Panc1 (cell line): ENCODE data around the gene TLE5. TPM values are rescaled to one million over a fixed set of nuclear protein-coding genes. Genes with fewer than 3 reads are reported as not detected.

Source experiments
- ATAC-seq: fragments of 200-7000 bp; cut with Tn5 transposase; 2 replicates; pipeline ENCODE4 v1.9.1; 2020; ENCODE audit warnings: mild to moderate bottlenecking, moderate library complexity
- BruUV-seq: library from RNA; stranded (reverse); fragments of 400-500 nt; replicated peaks from 2 replicates; lab custom pipeline; 2021; lab: Mats Ljungman, UMichigan
- CTCF ChIA-PET: fragments of 300-600 bp; sonication (Branson Sonifier 250); formaldehyde crosslinking; loops from one replicate; lab custom pipeline; 2022; ENCODE audit warnings: antibody characterized with exemption; lab: Charles Lee
- POLR2A ChIA-PET: fragments of 300-600 bp; sonication (Branson Sonifier 250); formaldehyde crosslinking; loops from one replicate; lab custom pipeline; 2022; ENCODE audit warnings: antibody characterized with exemption; lab: Charles Lee
- DNase-seq: peaks from one replicate; pipeline ENCODE4 v3.0.0-alpha.2; 2010; ENCODE audit warnings: low read depth, low spot score
- H3K27ac ChIP-seq: 2 replicates; pipeline ENCODE4 v1.5.1; 2011; ENCODE audit warnings: mild to moderate bottlenecking, low read length, inconsistent platforms
- H3K27me3 ChIP-seq: fragments of 200-500 bp; sonication (Bioruptor generic); 2 replicates; pipeline ENCODE4 v1.6.0; 2014; ENCODE audit warnings: low read length, inconsistent platforms; ENCODE audit not compliant: control insufficient read depth, insufficient read depth
- H3K36me3 ChIP-seq: fragments of 200-500 bp; sonication (Bioruptor generic); 2 replicates; pipeline ENCODE4 v1.5.1; 2014; ENCODE audit warnings: inconsistent platforms, mild to moderate bottlenecking, low read length, moderate library complexity; ENCODE audit not compliant: control insufficient read depth, insufficient read depth
- H3K4me1 ChIP-seq: 2 replicates; pipeline ENCODE4 v1.5.1; 2011; ENCODE audit warnings: inconsistent platforms, mild to moderate bottlenecking, low read length, moderate library complexity; ENCODE audit not compliant: control insufficient read depth, insufficient read depth
- H3K4me3 ChIP-seq, 2 experiments: 2 replicates each; pipeline ENCODE4 v1.5.1; 2011 to 2012; ENCODE audit warnings: low read depth in 2 of 2, low read length in 2 of 2, mild to moderate bottlenecking in 2 of 2, inconsistent platforms in 1 of 2, moderate library complexity in 1 of 2
- H3K9me3 ChIP-seq: fragments of 200-500 bp; sonication (Bioruptor generic); 2 replicates; pipeline ENCODE4 v1.5.1; 2014; ENCODE audit warnings: low read depth, mild to moderate bottlenecking, inconsistent platforms, low read length, moderate library complexity; ENCODE audit not compliant: control insufficient read depth, insufficient read depth
- CTCF ChIP-seq: fragments of 450-650 bp; IDR thresholded peaks from 2 replicates; pipeline ENCODE4 v1.5.1; 2017; ENCODE audit warnings: mild to moderate bottlenecking
- POLR2AphosphoS5 ChIP-seq: IDR thresholded peaks from 2 replicates; pipeline ENCODE4 v1.6.1; 2012; ENCODE audit warnings: mild to moderate bottlenecking, low read depth, low read length, moderate library complexity
- REST ChIP-seq, 2 experiments: IDR thresholded peaks; 2 replicates each; pipeline ENCODE4 v1.6.1; 2011 to 2012; ENCODE audit warnings: low read depth in 2 of 2, control low read depth in 1 of 2, low read length in 1 of 2, mild to moderate bottlenecking in 1 of 2, moderate library complexity in 1 of 2; ENCODE audit not compliant: insufficient read depth in 1 of 2
- SIN3A ChIP-seq: IDR thresholded peaks from 2 replicates; pipeline ENCODE4 v1.6.1; 2012; ENCODE audit warnings: low read depth, mild to moderate bottlenecking, low read length, moderate library complexity, borderline replicate concordance; ENCODE audit not compliant: insufficient read depth
- TCF7L2 ChIP-seq: IDR thresholded peaks from 2 replicates; pipeline ENCODE4 v1.6.1; 2011; ENCODE audit warnings: mild to moderate bottlenecking, low read depth, low read length, inconsistent platforms
- in situ Hi-C: cut with HindIII; loops from 2 replicates; pipeline ENCODE4 v1.10.0; 2016; ENCODE audit warnings: low sequenced_read_pairs, low pct_unique_long_range_greater_than_20kb
- intact Hi-C: fragments of 100-400 bp; cut with micrococcal nuclease; formaldehyde crosslinking; loops from one replicate; pipeline ENCODE4 v1.10.0; 2022; ENCODE audit not compliant: unreplicated experiment
- total RNA-seq: library from RNA; stranded (reverse); gene quantifications from one replicate; pipeline ENCODE4 v1.2.1, GENCODE V29; 2021; ENCODE audit not compliant: unreplicated experiment

TLE5 gene
- total RNA-seq, 1 experiment from 2014 or later: 287 TPM

GRCh38 chr19:3031607-3031867 is 30.8 kb downstream of the TLE5 start:
- ChIA-PET POLR2A (interaction anchor here (0.6 kb wide), 1 partner anchor 79 kb away, joined by 8 read pairs; no protein-coding TSS in a partner anchor), CTCF (interaction anchor here (0.7 kb wide), 1 partner anchor 81 kb away, joined by 3 read pairs; no protein-coding TSS in a partner anchor)
- TF ChIP-seq POLR2AphosphoS5: no peak
- H3K27ac ChIP-seq: no peak overlapping the region
- no peaks in the 10 kb centered on the region for H3K9me3 ChIP-seq
- H3K36me3 ChIP-seq: no peaks in the 10 kb centered on the region
- peaks cover 7% of the 10 kb centered on the region for H3K4me1 ChIP-seq
- no TSS peak for BruUV-seq
- DNase-seq (no peak), ATAC-seq (no peak)
- H3K27me3 ChIP-seq: no peaks in the 10 kb centered on the region; the same call in 1 of the 2 replicates
- intact Hi-C loops: no loop called here
- in situ Hi-C loops: no loop called here
- no peak overlapping the region for H3K4me3 ChIP-seq

- no TSS peak for BruUV-seq
- H3K27me3 ChIP-seq: no peaks in the 10 kb centered on the region; the same call in 1 of the 2 replicates
- intact Hi-C loops: no loop called here
Measured at GRCh38 chr19:3029065-3029923, 33.0 kb downstream of the TLE5 start, which contains the start of gene TLE2. Gene TLE2 (minus strand): TSS chr19:3029280. CDS start chr19:3028904, 376 bp downstream.

More at GRCh38 chr19:3029065-3029923, 33.0 kb downstream of the TLE5 start, which contains the start of gene TLE2:
- Histone ChIP-seq H3K27ac (no peak within 1 kb of the TSS), H3K9me3 (no peaks in the 10 kb centered on the region), H3K4me1 (peaks cover under 1% of the 10 kb centered on the region; the same call in 1 of the 2 replicates), H3K36me3 (no peaks in the 10 kb centered on the region), H3K4me3 (peak within 1 kb of the TSS; percentile 37 to 38)
- ChIA-PET CTCF (no interaction called here), POLR2A (no interaction called here)
- TF ChIP-seq SIN3A (no peak), CTCF (no peak), REST (IDR thresholded peaks at IDR 0.05; ENCODE audit: insufficient read depth in 1 of 2, low read depth in 2 of 2, low read length in 1 of 2) (no peak), POLR2AphosphoS5 (no peak), TCF7L2 (no peak)
- peak; percentile 47; the same call in 1 of the 2 replicates for ATAC-seq
- DNase-seq: no peak
- in situ Hi-C loops: no loop called here
